AG09319 (cell line): ENCODE measurements around the gene LAMA5.

ENCODE experiments used
- DNase-seq: peaks from one replicate; pipeline ENCODE4 v3.0.0-alpha.2; 2010; ENCODE audit warnings: low read depth; ENCODE audit errors: extremely low read depth
- CTCF ChIP-seq: IDR thresholded peaks from 2 replicates; pipeline ENCODE4 v1.5.1; 2011; ENCODE audit warnings: low read depth, mild to moderate bottlenecking, inconsistent platforms, low read length, moderate library complexity

The LAMA5 gene

DNA sequence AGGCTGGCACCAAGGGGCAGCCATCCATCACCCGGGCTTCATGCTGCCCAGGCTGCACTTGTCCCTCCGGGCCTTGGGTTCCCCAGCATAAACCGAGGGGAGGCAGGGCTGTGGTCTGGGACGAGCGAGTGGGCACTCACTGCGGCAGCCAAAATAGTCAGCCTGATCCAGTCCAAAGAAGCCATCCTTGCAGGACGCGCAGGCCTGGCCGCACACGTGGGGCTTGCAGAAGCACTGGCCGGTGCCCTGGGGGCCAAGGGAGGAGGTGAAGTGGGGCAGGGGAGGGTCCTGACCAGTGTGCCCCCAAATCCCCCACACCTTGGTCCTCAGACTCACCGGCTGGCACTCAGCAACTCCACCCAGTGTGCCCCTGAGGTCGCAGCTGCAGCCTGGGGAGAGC, 32.2 kb downstream of the LAMA5 start:
- no peak for DNase-seq
- TF ChIP-seq CTCF = no peak

DNA sequence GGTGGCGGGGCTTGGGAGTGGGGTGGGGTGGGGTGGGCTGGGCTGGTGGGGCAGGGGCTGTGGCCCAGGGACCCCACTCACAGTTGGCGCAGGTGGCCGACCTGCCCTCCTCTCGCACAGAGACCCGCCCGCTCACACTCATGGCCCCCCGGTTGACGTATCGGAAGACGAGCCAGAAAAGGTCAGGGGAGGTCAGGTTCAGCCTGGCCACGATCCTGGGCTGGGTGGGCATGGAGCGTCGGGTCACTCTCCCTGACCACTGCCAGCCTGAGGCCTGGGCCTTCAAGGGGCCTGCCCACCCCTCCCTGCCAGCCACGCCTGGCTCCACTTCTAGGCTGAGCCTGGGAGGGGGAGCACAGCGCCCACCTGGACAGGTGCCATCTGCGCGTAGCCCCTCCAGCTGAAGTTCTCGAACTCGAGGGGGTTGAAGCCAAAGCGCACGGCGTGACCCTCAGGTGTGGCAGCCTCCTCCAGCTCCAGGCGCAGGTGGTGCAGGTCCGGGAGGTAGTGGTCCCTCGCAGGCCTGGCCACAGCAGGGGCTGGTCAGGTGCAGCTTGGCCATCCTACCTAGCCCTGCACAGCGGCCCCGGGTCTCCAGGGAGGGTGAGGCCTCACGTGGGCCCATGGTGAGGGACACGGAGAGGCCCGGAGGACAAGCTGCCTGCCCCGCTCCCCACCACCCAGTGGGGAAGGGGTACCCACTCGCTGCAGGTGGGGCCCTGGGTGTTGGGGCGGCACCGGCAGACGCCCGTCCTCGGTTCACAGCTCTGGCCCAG, 33.1 kb downstream of the LAMA5 start:
- no peak for DNase-seq

DNA sequence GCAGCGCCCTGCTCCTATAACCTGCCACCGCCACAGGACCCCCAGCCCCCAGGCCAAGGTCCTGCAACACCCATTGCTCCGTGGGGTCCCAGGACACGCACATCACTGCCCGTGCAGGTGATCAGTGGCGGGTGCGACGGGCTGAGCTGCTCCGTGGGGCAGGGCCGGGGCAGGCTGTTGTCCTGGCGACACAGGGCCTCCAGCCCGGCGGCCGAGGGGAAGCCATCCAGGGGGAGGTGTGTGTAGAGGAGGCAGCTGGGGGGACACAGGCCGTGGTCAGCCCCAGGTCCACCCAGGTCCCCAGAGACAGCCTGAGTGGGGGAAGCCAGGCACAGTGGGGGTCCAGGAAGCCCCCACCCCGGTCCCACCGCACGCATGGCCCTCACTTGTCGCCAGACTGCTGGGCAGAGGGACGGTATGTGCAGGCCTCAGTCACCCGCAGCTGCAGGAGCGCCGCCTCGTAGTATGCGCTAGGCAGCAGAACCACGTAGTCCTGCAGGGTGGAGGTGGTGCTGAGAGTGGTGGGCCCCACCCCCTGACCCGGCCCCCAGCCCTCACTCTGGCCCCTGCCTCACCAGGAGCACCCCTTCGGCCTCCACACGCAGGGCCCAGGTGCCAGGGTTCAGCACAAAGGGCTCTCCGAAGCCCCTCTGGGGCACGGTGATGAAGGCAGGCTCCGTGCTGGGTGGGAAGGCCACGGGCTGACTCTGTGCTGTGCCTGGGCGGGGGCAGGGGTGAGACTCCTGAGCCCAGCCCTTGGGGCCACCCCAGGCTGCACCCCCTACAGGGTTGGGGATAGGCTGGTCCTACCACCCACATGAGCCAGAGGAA, 33.9 kb downstream of the LAMA5 start:
- TF ChIP-seq CTCF = no peak
- DNase-seq = no peak

More for the DNA sequence above, 33.1 kb downstream of the LAMA5 start:
- TF ChIP-seq CTCF = no peak

GRCh38 chr20:62332421-62332820, 34.7 kb downstream of the LAMA5 start:
- DNase-seq = no peak
- no peak for TF ChIP-seq CTCF

GRCh38 chr20:62331347-62331746, 35.8 kb downstream of the LAMA5 start:
- no peak for DNase-seq
- TF ChIP-seq CTCF = no peak

GRCh38 chr20:62330576-62331317, 36.4 kb downstream of the LAMA5 start:
- no peak for TF ChIP-seq CTCF
- DNase-seq = no peak
